ENCODE results near the gene IL10. TPM values are rescaled to one million over a fixed set of nuclear protein-coding genes. Genes with fewer than 3 reads are reported as not detected.
A peak's percentile ranks its signal among the peaks of the same experiment; 100 is the strongest.

IL10 gene
- polyA plus RNA-seq, 3 donors: 4.1 to 68.1 (median 7.8) TPM

DNA sequence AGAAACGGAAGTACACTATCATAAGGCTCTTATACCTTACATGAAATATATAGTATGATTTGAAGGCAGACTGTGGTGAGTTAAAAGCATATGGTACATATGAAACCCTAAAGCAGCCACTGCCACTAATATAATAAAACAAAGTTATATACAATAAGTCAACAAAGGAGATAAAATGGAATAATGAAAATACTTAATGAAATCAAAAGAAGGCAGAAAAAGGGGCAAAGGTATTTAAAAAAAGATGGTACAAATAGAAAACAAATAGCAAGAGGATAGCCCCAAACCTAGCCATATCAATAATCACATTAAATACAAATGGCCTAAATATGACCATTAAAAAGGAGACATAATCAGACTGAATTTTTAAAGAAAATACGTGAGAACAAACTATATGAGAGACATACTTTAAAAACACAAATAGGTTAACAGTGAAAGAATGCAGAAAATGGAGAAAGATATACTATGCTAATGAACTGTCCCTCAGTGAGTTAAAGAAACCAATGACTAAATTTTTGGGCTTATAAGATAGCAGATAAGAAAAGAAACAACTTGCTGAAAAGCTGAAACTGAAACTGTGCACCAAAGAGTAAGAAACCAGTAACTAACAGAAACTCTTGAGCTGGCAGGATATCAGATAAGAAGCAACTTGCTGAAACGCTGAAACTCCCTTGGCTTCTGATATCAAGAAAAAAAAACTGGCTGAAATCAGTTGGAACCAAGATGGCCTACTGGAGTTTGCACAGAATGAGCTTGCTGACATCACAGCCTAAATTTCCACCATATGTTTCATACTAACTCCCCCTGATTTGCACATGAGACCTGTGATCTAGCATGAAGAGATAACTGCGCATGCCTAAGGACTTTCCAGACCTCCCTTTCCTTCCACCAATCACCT is 44.3 kb upstream of the IL10 start:
- Mint-ChIP-seq H3K27ac (peak overlapping the region in 2 of 7 donors; percentile 22 to 67), H3K4me3 (no peak overlapping the region), H3K27me3 (ENCODE audit: low read depth in 3 of 3) (peaks cover 0 to 2% (median 0%) of the 10 kb centered on the region in 3 donors), H3K9me3 (peaks cover 8 to 17% (median 15%) of the 10 kb centered on the region in 7 donors), H3K4me1 (peaks cover 16% of the 10 kb centered on the region), H3K36me3 (peaks cover 0 to 2% of the 10 kb centered on the region in 2 donors)
- WGBS (ENCODE audit: insufficient coverage): 0% methylated on average over 1 of the region's 4 CpGs
- Histone ChIP-seq H3K9ac (ENCODE audit: insufficient read depth, low read length, poor library complexity, severe bottlenecking) (no peak overlapping the region), H3K36me3 (replicated peaks in 1 of 2; ENCODE audit: control insufficient read depth in 1 of 2, insufficient read depth in 2 of 2, low read length in 2 of 2) (no peaks in the 10 kb centered on the region), H3K4me3 (replicated peaks in 1 of 3; ENCODE audit: low read depth in 2 of 3, low read length in 3 of 3) (no peak overlapping the region), H3K4me2 (replicated peaks; ENCODE audit: extremely low read depth, low read length, poor library complexity, severe bottlenecking) (no peak overlapping the region), H2AFZ (ENCODE audit: insufficient read depth, low read depth, low read length, poor library complexity, severe bottlenecking) (no peak overlapping the region), H3K27ac (ENCODE audit: low read depth in 1 of 2, low read length in 2 of 2) (no peak overlapping the region), H3K9me3 (replicated peaks in 1 of 2; ENCODE audit: control insufficient read depth in 1 of 2, insufficient read depth in 1 of 2, low read length in 2 of 2) (peaks cover 8 to 15% of the 10 kb centered on the region in 2 donors), H4K20me1 (ENCODE audit: insufficient read depth, low read length) (no peaks in the 10 kb centered on the region), H3K4me1 (ENCODE audit: control insufficient read depth in 1 of 2, insufficient read depth in 2 of 2, low read length in 2 of 2) (peaks cover 0 to 4% of the 10 kb centered on the region in 2 donors), H3K27me3 (ENCODE audit: control insufficient read depth in 2 of 2, insufficient read depth in 2 of 2, low read length in 2 of 2) (no peaks in the 10 kb centered on the region), H3K79me2 (ENCODE audit: insufficient read depth, low read length) (no peaks in the 10 kb centered on the region)
- intact Hi-C loops (cut with micrococcal nuclease): loop anchor here in 1 of 2 donors (10.0 kb wide), 1 partner anchor 192 kb away; no protein-coding TSS in a partner anchor
- TF ChIP-seq, protein P1, sequence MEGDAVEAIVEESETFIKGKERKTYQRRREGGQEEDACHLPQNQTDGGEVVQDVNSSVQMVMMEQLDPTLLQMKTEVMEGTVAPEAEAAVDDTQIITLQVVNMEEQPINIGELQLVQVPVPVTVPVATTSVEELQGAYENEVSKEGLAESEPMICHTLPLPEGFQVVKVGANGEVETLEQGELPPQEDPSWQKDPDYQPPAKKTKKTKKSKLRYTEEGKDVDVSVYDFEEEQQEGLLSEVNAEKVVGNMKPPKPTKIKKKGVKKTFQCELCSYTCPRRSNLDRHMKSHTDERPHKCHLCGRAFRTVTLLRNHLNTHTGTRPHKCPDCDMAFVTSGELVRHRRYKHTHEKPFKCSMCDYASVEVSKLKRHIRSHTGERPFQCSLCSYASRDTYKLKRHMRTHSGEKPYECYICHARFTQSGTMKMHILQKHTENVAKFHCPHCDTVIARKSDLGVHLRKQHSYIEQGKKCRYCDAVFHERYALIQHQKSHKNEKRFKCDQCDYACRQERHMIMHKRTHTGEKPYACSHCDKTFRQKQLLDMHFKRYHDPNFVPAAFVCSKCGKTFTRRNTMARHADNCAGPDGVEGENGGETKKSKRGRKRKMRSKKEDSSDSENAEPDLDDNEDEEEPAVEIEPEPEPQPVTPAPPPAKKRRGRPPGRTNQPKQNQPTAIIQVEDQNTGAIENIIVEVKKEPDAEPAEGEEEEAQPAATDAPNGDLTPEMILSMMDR (IDR thresholded peaks at IDR 0.05): no peak
- DNase-seq: no peak

DNA sequence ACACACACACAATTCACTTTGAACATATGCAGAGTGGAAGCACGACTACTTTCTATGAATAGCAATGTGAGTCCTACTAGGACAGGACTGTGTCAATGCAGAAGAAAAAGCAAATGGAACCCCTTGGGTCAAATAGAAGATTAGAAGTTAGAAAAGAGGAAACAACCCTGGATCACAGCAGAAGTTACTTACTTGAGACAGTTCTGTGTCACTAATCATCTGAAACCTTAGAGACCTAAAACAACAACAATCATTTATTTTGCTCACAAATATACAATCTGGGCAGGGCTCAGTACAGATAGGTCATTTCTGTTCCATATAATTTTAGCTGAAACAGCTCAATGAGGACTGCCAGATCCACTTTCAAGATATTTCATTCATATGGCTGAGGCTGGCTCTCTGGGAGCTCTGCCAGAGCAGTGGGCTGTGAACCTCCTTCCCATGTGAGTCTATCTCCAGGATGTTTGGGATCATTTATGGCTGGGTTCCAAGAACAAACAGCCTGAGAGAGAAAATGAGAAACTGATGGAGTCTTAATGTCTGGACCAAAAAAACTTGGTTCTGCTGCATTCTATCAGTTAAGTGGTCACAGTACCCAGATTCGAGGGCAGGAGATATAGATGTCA is 42.5 kb upstream of the IL10 start:
- Mint-ChIP-seq H3K27ac (peak overlapping the region in 3 of 7 donors; percentile 17 to 79 (median 77)), H3K4me1 (peaks cover 10% of the 10 kb centered on the region), H3K27me3 (ENCODE audit: low read depth in 3 of 3) (peaks cover 0 to 2% (median 0%) of the 10 kb centered on the region in 3 donors), H3K36me3 (peaks cover 0 to 2% of the 10 kb centered on the region in 2 donors), H3K9me3 (peaks cover 8 to 20% (median 15%) of the 10 kb centered on the region in 7 donors), H3K4me3 (no peak overlapping the region)
- peaks cover 0 to 4% of the 10 kb centered on the region in 2 donors for H3K4me1 ChIP-seq (ENCODE audit: control insufficient read depth in 1 of 2, insufficient read depth in 2 of 2, low read length in 2 of 2)
- H3K27me3 ChIP-seq (ENCODE audit: control insufficient read depth in 2 of 2, insufficient read depth in 2 of 2, low read length in 2 of 2): no peaks in the 10 kb centered on the region
- H4K20me1 ChIP-seq (ENCODE audit: insufficient read depth, low read length): no peaks in the 10 kb centered on the region
- intact Hi-C loops (cut with micrococcal nuclease): loop anchor here in 1 of 2 donors (10.0 kb wide), 1 partner anchor 190 kb away; no protein-coding TSS in a partner anchor
- no peak overlapping the region for H3K9ac ChIP-seq (ENCODE audit: insufficient read depth, low read length, poor library complexity, severe bottlenecking)
- no peaks in the 10 kb centered on the region for H3K79me2 ChIP-seq (ENCODE audit: insufficient read depth, low read length)
- H3K4me2 ChIP-seq (replicated peaks; ENCODE audit: extremely low read depth, low read length, poor library complexity, severe bottlenecking): no peak overlapping the region
- H3K27ac ChIP-seq (ENCODE audit: low read depth in 1 of 2, low read length in 2 of 2): no peak overlapping the region
- H3K4me3 ChIP-seq (replicated peaks in 1 of 3; ENCODE audit: low read depth in 2 of 3, low read length in 3 of 3): no peak overlapping the region
- DNase-seq: peak in 1 of 3 donors; percentile 31
- peaks cover 8 to 15% of the 10 kb centered on the region in 2 donors for H3K9me3 ChIP-seq (replicated peaks in 1 of 2; ENCODE audit: control insufficient read depth in 1 of 2, insufficient read depth in 1 of 2, low read length in 2 of 2)
- no peak overlapping the region for H2AFZ ChIP-seq (ENCODE audit: insufficient read depth, low read depth, low read length, poor library complexity, severe bottlenecking)
- no peaks in the 10 kb centered on the region for H3K36me3 ChIP-seq (replicated peaks in 1 of 2; ENCODE audit: control insufficient read depth in 1 of 2, insufficient read depth in 2 of 2, low read length in 2 of 2)
- no CpG with 5 or more reads among the region's 2 CpGs for WGBS (ENCODE audit: insufficient coverage)
- TF ChIP-seq, protein P1 (IDR thresholded peaks at IDR 0.05): no peak
